ENCODE measurements around the gene CADM2. TPM values are rescaled to one million over a fixed set of nuclear protein-coding genes. Genes with fewer than 3 reads are reported as not detected.

Gene CADM2
- total RNA-seq, 1 experiment from 2014 or later, result not detected

- H3K27me3 ChIP-seq (replicated peaks; ENCODE audit: control insufficient read depth, insufficient read depth, low read length), result no peaks in the 10 kb centered on the region
- Mint-ChIP-seq H3K36me3 (ENCODE audit: insufficient read depth, unreplicated experiment) (no peaks in the 10 kb centered on the region), H3K27ac (ENCODE audit: unreplicated experiment) (no peak overlapping the region), H3K4me1 (ENCODE audit: low read depth, unreplicated experiment) (no peaks in the 10 kb centered on the region), H3K9me3 (ENCODE audit: unreplicated experiment) (no peaks in the 10 kb centered on the region), H3K4me3 (ENCODE audit: unreplicated experiment) (no peak overlapping the region), H3K27me3 (ENCODE audit: insufficient read depth, unreplicated experiment) (no peaks in the 10 kb centered on the region)
- BruUV-seq (replicated peaks), result no TSS peak
- CTCF ChIA-PET, result no interaction called here
- TF ChIP-seq CTCF (IDR thresholded peaks at IDR 0.05; ENCODE audit: insufficient read depth in 1 of 2, low read depth in 1 of 2, low read length in 1 of 2, severe bottlenecking in 1 of 2, unreplicated experiment in 1 of 2), result no peak
- no peaks in the 10 kb centered on the region for H3K36me3 ChIP-seq (ENCODE audit: control insufficient read depth, insufficient read depth, low read length)
- no peaks in the 10 kb centered on the region for H3K9me3 ChIP-seq
- POLR2A ChIA-PET, result no interaction called here
- no peak for DNase-seq
- H3K4me1 ChIP-seq, result no peaks in the 10 kb centered on the region
- no peak overlapping the region for H3K4me3 ChIP-seq (ENCODE audit: low read depth, low read length)
- intact Hi-C loops (cut with micrococcal nuclease; ENCODE audit: unreplicated experiment), result no loop called here
Measured at GRCh38 chr3:84989102-84989501, 30.3 kb downstream of the CADM2 start.

- no peaks in the 10 kb centered on the region for H3K4me1 ChIP-seq
- H3K4me3 ChIP-seq (ENCODE audit: low read depth, low read length), result no peak overlapping the region
- no TSS peak for BruUV-seq (replicated peaks)
- no peak overlapping the region for H3K4me3 Mint-ChIP-seq (ENCODE audit: unreplicated experiment)
- H3K9me3 Mint-ChIP-seq (ENCODE audit: unreplicated experiment), result no peaks in the 10 kb centered on the region
- ChIA-PET CTCF (no interaction called here), POLR2A (no interaction called here)
- H3K27me3 Mint-ChIP-seq (ENCODE audit: insufficient read depth, unreplicated experiment), result no peaks in the 10 kb centered on the region
- intact Hi-C loops (cut with micrococcal nuclease; ENCODE audit: unreplicated experiment), result no loop called here
- DNase-seq, result no peak
- no peaks in the 10 kb centered on the region for H3K27me3 ChIP-seq (replicated peaks; ENCODE audit: control insufficient read depth, insufficient read depth, low read length)
- TF ChIP-seq CTCF (IDR thresholded peaks at IDR 0.05; ENCODE audit: insufficient read depth in 1 of 2, low read depth in 1 of 2, low read length in 1 of 2, severe bottlenecking in 1 of 2, unreplicated experiment in 1 of 2), result no peak
- no peaks in the 10 kb centered on the region for H3K36me3 Mint-ChIP-seq (ENCODE audit: insufficient read depth, unreplicated experiment)
- no peak overlapping the region for H3K27ac Mint-ChIP-seq (ENCODE audit: unreplicated experiment)
- H3K4me1 Mint-ChIP-seq (ENCODE audit: low read depth, unreplicated experiment), result no peaks in the 10 kb centered on the region
- H3K36me3 ChIP-seq (ENCODE audit: control insufficient read depth, insufficient read depth, low read length), result no peaks in the 10 kb centered on the region
- H3K9me3 ChIP-seq, result no peaks in the 10 kb centered on the region
Measured at GRCh38 chr3:84991422-84991900, 32.7 kb downstream of the CADM2 start.

- H3K9me3 Mint-ChIP-seq (ENCODE audit: unreplicated experiment), result no peaks in the 10 kb centered on the region
- H3K27me3 Mint-ChIP-seq (ENCODE audit: insufficient read depth, unreplicated experiment), result no peaks in the 10 kb centered on the region
- no TSS peak for BruUV-seq (replicated peaks)
- POLR2A ChIA-PET, result no interaction called here
- Histone ChIP-seq H3K9me3 (no peaks in the 10 kb centered on the region), H3K27me3 (replicated peaks; ENCODE audit: control insufficient read depth, insufficient read depth, low read length) (no peaks in the 10 kb centered on the region), H3K4me3 (ENCODE audit: low read depth, low read length) (no peak overlapping the region), H3K4me1 (no peaks in the 10 kb centered on the region), H3K36me3 (ENCODE audit: control insufficient read depth, insufficient read depth, low read length) (no peaks in the 10 kb centered on the region)
- H3K36me3 Mint-ChIP-seq (ENCODE audit: insufficient read depth, unreplicated experiment), result no peaks in the 10 kb centered on the region
- CTCF ChIA-PET, result no interaction called here
- no peak overlapping the region for H3K4me3 Mint-ChIP-seq (ENCODE audit: unreplicated experiment)
- no peak overlapping the region for H3K27ac Mint-ChIP-seq (ENCODE audit: unreplicated experiment)
- DNase-seq, result no peak
- TF ChIP-seq CTCF (IDR thresholded peaks at IDR 0.05; ENCODE audit: insufficient read depth in 1 of 2, low read depth in 1 of 2, low read length in 1 of 2, severe bottlenecking in 1 of 2, unreplicated experiment in 1 of 2), result no peak
- intact Hi-C loops (cut with micrococcal nuclease; ENCODE audit: unreplicated experiment), result no loop called here
- no peaks in the 10 kb centered on the region for H3K4me1 Mint-ChIP-seq (ENCODE audit: low read depth, unreplicated experiment)
Measured at GRCh38 chr3:84993956-84994355, 35.2 kb downstream of the CADM2 start.

All from Caco-2 (cell line).